ENCODE measurements around the gene PCDHGC4.

The PCDHGC4 gene

DNA sequence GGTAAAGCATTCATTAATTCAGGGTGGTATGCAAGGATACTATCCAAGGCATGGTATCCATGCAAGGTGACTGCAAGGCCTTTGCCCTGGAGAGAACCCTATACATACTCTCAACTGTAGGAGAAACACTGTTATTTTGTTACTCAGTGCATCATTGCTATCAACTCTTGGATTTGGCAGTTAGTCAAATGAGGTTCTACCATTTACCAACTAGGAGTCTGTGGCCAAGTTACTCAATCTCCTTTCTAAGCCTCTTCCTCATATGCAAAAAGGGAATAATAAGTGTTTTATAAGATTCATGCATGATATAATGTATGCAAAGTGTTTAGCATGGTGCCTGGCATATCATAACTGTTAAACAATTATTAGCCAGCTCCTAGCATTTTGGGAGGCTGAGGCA, 5.1 kb upstream of the PCDHGC4 start:
- TF ChIP-seq, protein P1, sequence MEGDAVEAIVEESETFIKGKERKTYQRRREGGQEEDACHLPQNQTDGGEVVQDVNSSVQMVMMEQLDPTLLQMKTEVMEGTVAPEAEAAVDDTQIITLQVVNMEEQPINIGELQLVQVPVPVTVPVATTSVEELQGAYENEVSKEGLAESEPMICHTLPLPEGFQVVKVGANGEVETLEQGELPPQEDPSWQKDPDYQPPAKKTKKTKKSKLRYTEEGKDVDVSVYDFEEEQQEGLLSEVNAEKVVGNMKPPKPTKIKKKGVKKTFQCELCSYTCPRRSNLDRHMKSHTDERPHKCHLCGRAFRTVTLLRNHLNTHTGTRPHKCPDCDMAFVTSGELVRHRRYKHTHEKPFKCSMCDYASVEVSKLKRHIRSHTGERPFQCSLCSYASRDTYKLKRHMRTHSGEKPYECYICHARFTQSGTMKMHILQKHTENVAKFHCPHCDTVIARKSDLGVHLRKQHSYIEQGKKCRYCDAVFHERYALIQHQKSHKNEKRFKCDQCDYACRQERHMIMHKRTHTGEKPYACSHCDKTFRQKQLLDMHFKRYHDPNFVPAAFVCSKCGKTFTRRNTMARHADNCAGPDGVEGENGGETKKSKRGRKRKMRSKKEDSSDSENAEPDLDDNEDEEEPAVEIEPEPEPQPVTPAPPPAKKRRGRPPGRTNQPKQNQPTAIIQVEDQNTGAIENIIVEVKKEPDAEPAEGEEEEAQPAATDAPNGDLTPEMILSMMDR (IDR thresholded peaks at IDR 0.05; ENCODE audit: low read depth, low read length, missing control alignments), result no peak
- H3K4me3 ChIP-seq (ENCODE audit: low read depth, low read length), result peak overlapping the region; percentile 27

GRCh38 chr5:141483902-141484301, 928 bp upstream of the PCDHGC4 start:
- in situ Hi-C loops (cut with HindIII; ENCODE audit: low sequenced_read_pairs), result loop anchor here (5.0 kb wide), 1 partner anchor 33 kb away; no protein-coding TSS in a partner anchor
- no peak for DNase-seq (ENCODE audit: low read depth)
- peak overlapping the region; percentile 32 for H3K4me3 ChIP-seq (ENCODE audit: low read depth, low read length)
- TF ChIP-seq, protein P1 (IDR thresholded peaks at IDR 0.05; ENCODE audit: low read depth, low read length, missing control alignments), result no peak

More for the DNA sequence above, 5.1 kb upstream of the PCDHGC4 start:
- in situ Hi-C loops (cut with HindIII; ENCODE audit: low sequenced_read_pairs), result loop anchor here (5.0 kb wide), 1 partner anchor 38 kb away; no protein-coding TSS in a partner anchor
- no peak for DNase-seq (ENCODE audit: low read depth)

DNA sequence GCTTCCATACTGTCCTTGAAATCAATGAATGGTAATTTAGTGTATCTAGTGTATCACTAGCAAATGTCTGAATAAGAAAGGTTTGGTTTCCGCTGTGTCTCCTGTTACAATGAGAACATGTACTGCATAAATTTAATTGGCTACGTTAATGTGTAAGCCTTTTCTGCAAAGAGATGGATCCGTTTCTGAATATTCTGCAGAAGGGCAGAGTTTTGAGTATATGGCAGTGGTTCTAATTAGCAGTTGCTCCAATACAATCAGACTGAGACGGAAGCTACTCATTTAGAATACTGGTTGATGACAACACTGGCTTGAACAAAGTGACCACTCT, 555 bp upstream of the PCDHGC4 start:
- DNase-seq (ENCODE audit: low read depth), result no peak
- H3K4me3 ChIP-seq (ENCODE audit: low read depth, low read length), result peak overlapping the region; percentile 32
- TF ChIP-seq, protein P1 (IDR thresholded peaks at IDR 0.05; ENCODE audit: low read depth, low read length, missing control alignments), result no peak
- in situ Hi-C loops (cut with HindIII; ENCODE audit: low sequenced_read_pairs), result loop anchor here (5.0 kb wide), 1 partner anchor 33 kb away; no protein-coding TSS in a partner anchor

GRCh38 chr5:141485321-141486055, 658 bp downstream of the PCDHGC4 start:
- TF ChIP-seq, protein P1 (IDR thresholded peaks at IDR 0.05; ENCODE audit: low read depth, low read length, missing control alignments), result no peak
- no peak for DNase-seq (ENCODE audit: low read depth)
- in situ Hi-C loops (cut with HindIII; ENCODE audit: low sequenced_read_pairs), result no loop called here
- H3K4me3 ChIP-seq (ENCODE audit: low read depth, low read length), result peak overlapping the region; percentile 32

GRCh38 chr5:141486091-141486490, 1.3 kb downstream of the PCDHGC4 start:
- no peak overlapping the region for H3K4me3 ChIP-seq (ENCODE audit: low read depth, low read length)
- TF ChIP-seq, protein P1 (IDR thresholded peaks at IDR 0.05; ENCODE audit: low read depth, low read length, missing control alignments), result no peak
- in situ Hi-C loops (cut with HindIII; ENCODE audit: low sequenced_read_pairs), result no loop called here
- DNase-seq (ENCODE audit: low read depth), result no peak

DNA sequence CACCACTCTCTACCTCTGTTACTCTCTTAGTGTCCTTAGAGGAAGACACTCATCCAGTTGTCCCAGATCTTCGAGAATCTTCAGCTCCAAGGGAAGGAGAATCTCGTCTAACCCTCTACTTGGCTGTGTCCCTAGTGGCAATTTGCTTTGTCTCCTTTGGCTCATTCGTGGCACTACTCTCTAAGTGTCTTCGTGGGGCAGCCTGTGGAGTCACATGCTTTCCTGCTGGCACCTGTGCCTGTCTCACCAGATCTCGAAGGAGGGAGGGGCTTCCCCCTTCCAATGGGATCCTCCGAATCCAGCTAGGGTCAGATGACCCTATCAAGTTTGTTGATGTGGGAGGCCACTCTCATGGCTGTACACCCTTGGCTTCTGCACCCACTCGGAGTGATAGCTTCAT, 2.3 kb downstream of the PCDHGC4 start:
- H3K4me3 ChIP-seq (ENCODE audit: low read depth, low read length), result no peak overlapping the region
- DNase-seq (ENCODE audit: low read depth), result no peak
- in situ Hi-C loops (cut with HindIII; ENCODE audit: low sequenced_read_pairs), result no loop called here
- TF ChIP-seq, protein P1 (IDR thresholded peaks at IDR 0.05; ENCODE audit: low read depth, low read length, missing control alignments), result no peak
